ENCODE data around the gene NGDN.

DNA sequence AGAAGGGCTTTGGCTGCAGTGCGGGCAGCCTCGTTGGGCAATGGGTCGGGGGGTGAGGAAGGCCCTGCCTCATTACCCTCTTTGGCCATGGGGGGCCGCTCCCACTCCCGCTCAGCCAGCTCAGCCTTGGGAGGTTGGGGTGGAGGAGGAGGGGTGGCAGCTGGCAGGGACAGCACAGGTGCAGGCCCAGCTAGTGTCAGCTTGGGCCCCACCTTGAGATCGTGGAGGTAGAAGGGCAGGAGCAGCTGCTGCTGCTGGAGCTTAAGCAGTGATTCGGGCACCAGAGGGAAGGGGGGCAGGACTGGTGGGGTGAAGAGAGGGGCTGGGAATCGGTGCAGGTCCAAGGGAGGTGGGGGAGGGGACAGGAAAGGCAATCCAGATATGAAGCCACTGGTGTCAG, 56.1 kb downstream of the NGDN start:
- TF ChIP-seq, protein P1, sequence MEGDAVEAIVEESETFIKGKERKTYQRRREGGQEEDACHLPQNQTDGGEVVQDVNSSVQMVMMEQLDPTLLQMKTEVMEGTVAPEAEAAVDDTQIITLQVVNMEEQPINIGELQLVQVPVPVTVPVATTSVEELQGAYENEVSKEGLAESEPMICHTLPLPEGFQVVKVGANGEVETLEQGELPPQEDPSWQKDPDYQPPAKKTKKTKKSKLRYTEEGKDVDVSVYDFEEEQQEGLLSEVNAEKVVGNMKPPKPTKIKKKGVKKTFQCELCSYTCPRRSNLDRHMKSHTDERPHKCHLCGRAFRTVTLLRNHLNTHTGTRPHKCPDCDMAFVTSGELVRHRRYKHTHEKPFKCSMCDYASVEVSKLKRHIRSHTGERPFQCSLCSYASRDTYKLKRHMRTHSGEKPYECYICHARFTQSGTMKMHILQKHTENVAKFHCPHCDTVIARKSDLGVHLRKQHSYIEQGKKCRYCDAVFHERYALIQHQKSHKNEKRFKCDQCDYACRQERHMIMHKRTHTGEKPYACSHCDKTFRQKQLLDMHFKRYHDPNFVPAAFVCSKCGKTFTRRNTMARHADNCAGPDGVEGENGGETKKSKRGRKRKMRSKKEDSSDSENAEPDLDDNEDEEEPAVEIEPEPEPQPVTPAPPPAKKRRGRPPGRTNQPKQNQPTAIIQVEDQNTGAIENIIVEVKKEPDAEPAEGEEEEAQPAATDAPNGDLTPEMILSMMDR (IDR thresholded peaks at IDR 0.05): no peak
- TF ChIP-seq, protein P2, sequence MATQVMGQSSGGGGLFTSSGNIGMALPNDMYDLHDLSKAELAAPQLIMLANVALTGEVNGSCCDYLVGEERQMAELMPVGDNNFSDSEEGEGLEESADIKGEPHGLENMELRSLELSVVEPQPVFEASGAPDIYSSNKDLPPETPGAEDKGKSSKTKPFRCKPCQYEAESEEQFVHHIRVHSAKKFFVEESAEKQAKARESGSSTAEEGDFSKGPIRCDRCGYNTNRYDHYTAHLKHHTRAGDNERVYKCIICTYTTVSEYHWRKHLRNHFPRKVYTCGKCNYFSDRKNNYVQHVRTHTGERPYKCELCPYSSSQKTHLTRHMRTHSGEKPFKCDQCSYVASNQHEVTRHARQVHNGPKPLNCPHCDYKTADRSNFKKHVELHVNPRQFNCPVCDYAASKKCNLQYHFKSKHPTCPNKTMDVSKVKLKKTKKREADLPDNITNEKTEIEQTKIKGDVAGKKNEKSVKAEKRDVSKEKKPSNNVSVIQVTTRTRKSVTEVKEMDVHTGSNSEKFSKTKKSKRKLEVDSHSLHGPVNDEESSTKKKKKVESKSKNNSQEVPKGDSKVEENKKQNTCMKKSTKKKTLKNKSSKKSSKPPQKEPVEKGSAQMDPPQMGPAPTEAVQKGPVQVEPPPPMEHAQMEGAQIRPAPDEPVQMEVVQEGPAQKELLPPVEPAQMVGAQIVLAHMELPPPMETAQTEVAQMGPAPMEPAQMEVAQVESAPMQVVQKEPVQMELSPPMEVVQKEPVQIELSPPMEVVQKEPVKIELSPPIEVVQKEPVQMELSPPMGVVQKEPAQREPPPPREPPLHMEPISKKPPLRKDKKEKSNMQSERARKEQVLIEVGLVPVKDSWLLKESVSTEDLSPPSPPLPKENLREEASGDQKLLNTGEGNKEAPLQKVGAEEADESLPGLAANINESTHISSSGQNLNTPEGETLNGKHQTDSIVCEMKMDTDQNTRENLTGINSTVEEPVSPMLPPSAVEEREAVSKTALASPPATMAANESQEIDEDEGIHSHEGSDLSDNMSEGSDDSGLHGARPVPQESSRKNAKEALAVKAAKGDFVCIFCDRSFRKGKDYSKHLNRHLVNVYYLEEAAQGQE (IDR thresholded peaks at IDR 0.05; ENCODE audit: low read depth, low read length): no peak
- TF ChIP-seq YY1 (IDR thresholded peaks at IDR 0.05; ENCODE audit: low read depth): no peak
- no peak for TF ChIP-seq RXRA (IDR thresholded peaks at IDR 0.05; ENCODE audit: borderline replicate concordance, low read depth)
- no peak for TF ChIP-seq SMC3 (IDR thresholded peaks at IDR 0.05; ENCODE audit: low read depth, low read length)
- TF ChIP-seq SIN3A (IDR thresholded peaks at IDR 0.05; ENCODE audit: borderline replicate concordance, low read depth, low read length): no peak
- TF ChIP-seq, protein P3, sequence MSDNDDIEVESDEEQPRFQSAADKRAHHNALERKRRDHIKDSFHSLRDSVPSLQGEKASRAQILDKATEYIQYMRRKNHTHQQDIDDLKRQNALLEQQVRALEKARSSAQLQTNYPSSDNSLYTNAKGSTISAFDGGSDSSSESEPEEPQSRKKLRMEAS (IDR thresholded peaks at IDR 0.05; ENCODE audit: low read depth): no peak
- TF ChIP-seq EZH2phosphoT487 (IDR thresholded peaks at IDR 0.05; ENCODE audit: borderline replicate concordance, low read depth): no peak
- TF ChIP-seq POLR2AphosphoS5 (IDR thresholded peaks at IDR 0.05; ENCODE audit: low read depth, low read length): no peak
- no peak for TF ChIP-seq RFX5 (IDR thresholded peaks at IDR 0.05; ENCODE audit: low read length)
- TF ChIP-seq RAD21 (IDR thresholded peaks at IDR 0.05; ENCODE audit: low read length): no peak
- no peak for TF ChIP-seq TAF1 (IDR thresholded peaks at IDR 0.05; ENCODE audit: borderline replicate concordance, low read depth, low read length)
- TF ChIP-seq, protein P4, sequence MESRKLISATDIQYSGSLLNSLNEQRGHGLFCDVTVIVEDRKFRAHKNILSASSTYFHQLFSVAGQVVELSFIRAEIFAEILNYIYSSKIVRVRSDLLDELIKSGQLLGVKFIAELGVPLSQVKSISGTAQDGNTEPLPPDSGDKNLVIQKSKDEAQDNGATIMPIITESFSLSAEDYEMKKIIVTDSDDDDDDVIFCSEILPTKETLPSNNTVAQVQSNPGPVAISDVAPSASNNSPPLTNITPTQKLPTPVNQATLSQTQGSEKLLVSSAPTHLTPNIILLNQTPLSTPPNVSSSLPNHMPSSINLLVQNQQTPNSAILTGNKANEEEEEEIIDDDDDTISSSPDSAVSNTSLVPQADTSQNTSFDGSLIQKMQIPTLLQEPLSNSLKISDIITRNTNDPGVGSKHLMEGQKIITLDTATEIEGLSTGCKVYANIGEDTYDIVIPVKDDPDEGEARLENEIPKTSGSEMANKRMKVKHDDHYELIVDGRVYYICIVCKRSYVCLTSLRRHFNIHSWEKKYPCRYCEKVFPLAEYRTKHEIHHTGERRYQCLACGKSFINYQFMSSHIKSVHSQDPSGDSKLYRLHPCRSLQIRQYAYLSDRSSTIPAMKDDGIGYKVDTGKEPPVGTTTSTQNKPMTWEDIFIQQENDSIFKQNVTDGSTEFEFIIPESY (IDR thresholded peaks at IDR 0.05; ENCODE audit: borderline replicate concordance, low read depth): no peak
- TF ChIP-seq FOXJ3 (CRISPR knock-in tag; IDR thresholded peaks at IDR 0.05): no peak

Data from SK-N-SH (cell line).